ENCODE data around the gene PLA2G12B.
"Not testable (repeated sequence)": the region's sequence is repeated elsewhere in the genome, so short reads cannot be mapped to it uniquely, and the experiment has no call there.

PLA2G12B gene

DNA sequence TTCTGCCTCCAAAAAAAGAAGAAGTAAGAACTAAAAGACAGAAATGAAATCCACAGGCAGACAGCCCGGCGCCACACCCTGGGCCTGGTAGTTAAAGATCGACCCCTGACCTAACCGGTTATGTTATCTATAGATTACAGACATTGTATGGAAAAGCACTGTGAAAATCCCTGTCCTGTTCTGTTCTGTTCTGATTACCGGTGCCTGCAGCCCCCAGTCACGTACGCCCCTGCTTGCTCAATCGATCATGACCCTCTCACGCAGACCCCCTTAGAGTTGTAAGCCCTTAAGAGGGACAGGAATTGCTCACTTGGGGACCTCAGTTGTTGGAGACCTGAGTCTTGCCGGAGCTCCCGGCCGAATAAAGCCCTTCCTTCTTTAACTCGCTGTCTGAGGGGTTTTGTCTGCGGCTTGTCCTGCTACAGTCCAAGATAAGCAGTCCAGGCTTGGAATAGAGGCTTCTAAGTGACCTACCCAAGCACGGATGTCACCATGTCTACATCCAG lies 50.6 kb downstream of the PLA2G12B start:
- intact Hi-C loops (cut with DNase I); DNase-seq: not testable (repeated sequence)

DNA sequence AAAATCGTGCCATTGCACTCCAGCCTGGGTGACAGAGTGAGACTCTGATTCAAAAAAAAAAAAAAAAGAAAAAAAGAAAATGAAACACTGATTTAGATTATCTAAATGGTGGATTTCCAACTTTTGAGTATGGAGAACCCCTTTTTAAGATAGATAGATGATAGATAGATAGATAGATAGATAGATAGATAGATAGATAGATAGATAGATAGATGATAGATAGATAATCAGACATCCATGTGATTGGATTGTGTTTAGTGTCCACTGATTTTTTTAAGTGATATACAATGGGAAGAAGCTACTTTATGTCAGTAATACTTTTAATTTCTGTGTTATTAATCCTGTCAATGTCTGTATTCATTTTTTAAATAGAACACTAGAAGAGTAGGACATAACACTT lies 55.1 kb downstream of the PLA2G12B start:
- DNase-seq = no peak
- intact Hi-C loops (cut with DNase I) = no loop called here

- no peak for DNase-seq
- intact Hi-C loops (cut with DNase I) = no loop called here
Observed at GRCh38 chr10:72898616-72899015, 56.0 kb downstream of the PLA2G12B start.

DNA sequence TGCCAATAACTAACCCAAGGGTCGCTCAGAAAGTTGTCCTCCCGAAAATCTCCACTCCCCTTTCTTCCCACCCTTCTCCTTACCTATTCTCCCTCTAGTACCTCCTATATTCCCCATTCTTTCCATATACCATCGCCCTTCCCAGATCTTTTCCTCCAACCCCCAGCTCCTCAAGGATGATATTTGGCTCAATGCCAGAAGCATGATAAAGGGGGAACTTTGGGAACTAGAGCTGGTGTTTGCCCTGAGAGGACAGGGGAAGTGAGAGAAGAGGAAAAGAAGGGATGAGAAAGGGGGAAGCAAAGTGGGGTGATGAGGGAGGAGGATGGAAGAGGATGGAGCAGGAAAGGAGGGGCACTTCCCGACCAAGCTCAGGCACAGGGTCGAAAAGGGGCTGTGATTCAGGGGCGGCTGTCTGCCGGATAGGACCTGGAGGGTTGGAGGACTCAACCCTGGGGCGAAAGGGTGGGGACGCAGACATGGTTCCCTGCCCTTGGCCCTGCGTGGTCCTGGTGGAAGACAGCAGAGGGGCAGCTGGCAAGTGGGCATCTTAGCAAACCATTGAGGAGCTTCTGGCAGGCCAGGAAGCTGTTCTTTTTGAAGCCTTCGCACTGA lies 59.3 kb downstream of the PLA2G12B start:
- DNase-seq = no peak

GRCh38 chr10:72893136-72893798 lies 61.3 kb downstream of the PLA2G12B start, which contains the start of gene OIT3:
Gene OIT3 (plus strand): TSS chr10:72893739. CDS start chr10:72893799, 60 bp downstream.
- intact Hi-C loops (cut with DNase I) = no loop called here

More for the DNA sequence above, 59.3 kb downstream of the PLA2G12B start:
- intact Hi-C loops (cut with DNase I) = no loop called here

DNA sequence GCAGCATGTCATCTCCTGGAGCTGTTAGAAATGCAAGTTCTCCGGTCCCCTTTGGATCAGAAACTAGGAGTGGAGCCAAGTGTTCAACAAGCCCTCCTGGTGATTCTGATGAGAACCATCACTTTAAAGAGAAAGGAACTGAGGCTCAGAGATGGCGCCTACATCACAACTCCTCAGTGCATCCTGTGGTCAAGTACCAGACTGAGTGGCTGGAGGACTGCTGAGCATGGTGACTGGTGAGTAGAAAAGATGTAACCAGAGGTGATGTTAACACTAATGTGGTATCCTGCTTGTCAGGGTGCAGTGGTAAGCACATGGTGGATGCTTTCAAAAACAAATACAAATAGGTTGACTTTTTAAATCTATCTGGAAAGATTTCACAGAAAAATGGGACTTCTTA lies 64.5 kb downstream of the PLA2G12B start:
- intact Hi-C loops (cut with DNase I) = no loop called here
- no peak for DNase-seq

More at GRCh38 chr10:72893136-72893798, 61.3 kb downstream of the PLA2G12B start, which contains the start of gene OIT3:
- DNase-seq = no peak

DNA sequence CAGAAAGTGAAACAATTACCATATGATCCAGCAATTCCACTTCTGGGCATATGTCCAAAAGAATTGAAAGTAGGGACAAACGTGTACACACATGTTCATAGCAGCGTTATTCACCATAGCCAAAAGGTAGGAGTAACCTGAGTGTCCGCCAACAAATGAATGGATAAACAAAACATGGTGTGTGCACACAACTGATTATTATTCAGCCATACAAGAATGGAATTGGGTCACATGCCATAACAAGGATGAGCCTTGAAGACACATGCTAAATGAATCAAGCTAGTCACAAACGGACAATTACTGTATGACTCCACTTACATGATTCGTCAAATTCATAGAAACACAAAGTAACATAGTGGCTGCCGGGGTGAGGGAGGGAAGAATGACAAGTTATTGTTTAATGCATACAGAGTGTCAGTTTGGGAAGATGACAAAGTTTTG lies 65.2 kb downstream of the PLA2G12B start:
- no peak for DNase-seq
- intact Hi-C loops (cut with DNase I) = no loop called here

- no peak for DNase-seq
- intact Hi-C loops (cut with DNase I) = no loop called here
Observed at GRCh38 chr10:72888151-72888638, 66.4 kb downstream of the PLA2G12B start.

GRCh38 chr10:72887043-72887442 lies 67.6 kb downstream of the PLA2G12B start:
- intact Hi-C loops (cut with DNase I) = no loop called here
- DNase-seq = peak in 1 of 42 donors; percentile 3

DNA sequence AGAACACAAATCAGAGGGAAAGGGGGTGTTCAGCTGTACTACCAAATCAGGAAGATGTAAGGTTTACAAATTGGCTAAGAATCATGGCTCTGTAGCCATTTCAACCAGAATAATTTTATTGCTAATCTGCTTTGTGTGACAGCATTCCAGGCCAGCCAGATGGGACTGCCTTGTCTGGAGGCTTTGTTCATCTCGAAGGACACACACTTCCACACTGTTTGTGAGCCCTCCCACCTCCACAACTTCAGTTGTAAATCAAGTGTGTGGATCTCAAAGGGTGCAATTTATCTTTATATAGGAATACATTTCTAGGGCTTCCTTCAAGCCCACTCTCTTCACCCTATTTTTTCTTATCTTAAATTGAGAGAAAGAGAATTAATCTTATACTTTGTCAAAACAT lies 68.0 kb downstream of the PLA2G12B start:
- no peak for DNase-seq
- intact Hi-C loops (cut with DNase I) = no loop called here

DNA sequence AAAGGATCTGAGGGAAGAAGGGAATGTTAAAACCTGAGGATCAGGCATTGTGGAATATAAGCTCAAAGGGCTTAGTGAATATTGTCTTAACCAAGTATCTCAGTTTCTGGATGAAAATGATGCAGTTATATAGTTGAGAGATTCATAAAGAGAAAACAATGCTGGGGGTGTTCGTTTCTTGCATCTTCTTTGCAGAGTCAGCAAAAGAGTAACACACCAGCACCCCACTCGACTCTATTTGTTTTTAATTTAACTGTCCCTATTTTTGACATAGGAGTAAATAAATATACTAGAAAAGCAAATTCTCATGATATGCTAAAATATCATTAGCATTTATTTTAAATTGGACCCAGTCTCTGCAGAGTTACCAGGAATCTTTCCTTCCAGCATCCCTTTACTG lies 68.7 kb downstream of the PLA2G12B start:
- intact Hi-C loops (cut with DNase I) = no loop called here
- DNase-seq = no peak

All from head of caudate nucleus (tissue), 42 donors.